Spleen (tissue), 11 donors: ENCODE results near the gene FTCDNL1. TPM values are rescaled to one million over a fixed set of nuclear protein-coding genes. Genes with fewer than 3 reads are reported as not detected.

Experiments
- DNase-seq: peaks from one replicate; pipeline ENCODE4 v3.0.0-alpha.2; 2020
- H3K27ac ChIP-seq, 8 donors: fragments of 200-600 bp; sonication (generic) in 7 of 8; 1 replicate in 4 of 8; 2 replicates in 4 of 8; pipeline versions ENCODE4 v1.5.0 to v1.8.0; 2016 to 2021; ENCODE audit warnings: inconsistent platforms in 4 of 8, mild to moderate bottlenecking in 4 of 8, moderate library complexity in 1 of 8
- H3K27me3 ChIP-seq, 7 donors: fragments of 200-600 bp; sonication (generic) in 6 of 7; replicated peaks in 1 of 7; 1 replicate in 4 of 7; 2 replicates in 3 of 7; pipeline versions ENCODE4 v1.5.0 to v1.8.0; 2016 to 2021; ENCODE audit warnings: inconsistent platforms in 3 of 7, mild to moderate bottlenecking in 1 of 7
- H3K36me3 ChIP-seq, 6 donors: fragments of 200-600 bp; sonication (generic) in 5 of 6; 1 replicate in 4 of 6; 2 replicates in 2 of 6; pipeline versions ENCODE4 v1.5.0 to v1.8.0; 2016 to 2021; ENCODE audit warnings: inconsistent platforms in 2 of 6
- H3K4me1 ChIP-seq, 6 donors: fragments of 200-600 bp; sonication (generic) in 5 of 6; 1 replicate in 3 of 6; 2 replicates in 3 of 6; pipeline versions ENCODE4 v1.5.0 to v1.8.0; 2016 to 2021; ENCODE audit warnings: inconsistent platforms in 3 of 6
- H3K4me3 ChIP-seq, 8 donors: fragments of 200-600 bp; sonication (generic) in 7 of 8; 1 replicate in 4 of 8; 2 replicates in 4 of 8; pipeline versions ENCODE4 v1.5.0 to v1.8.0; 2016 to 2021; ENCODE audit warnings: inconsistent platforms in 4 of 8, mild to moderate bottlenecking in 4 of 8, moderate library complexity in 2 of 8
- H3K9me3 ChIP-seq, 8 donors: fragments of 200-600 bp; sonication (generic) in 7 of 8; 1 replicate in 4 of 8; 2 replicates in 4 of 8; pipeline versions ENCODE4 v1.5.0 to v1.8.0; 2016 to 2021; ENCODE audit warnings: inconsistent platforms in 4 of 8
- POLR2A ChIP-seq, 3 donors: fragments of 450-650 bp; IDR thresholded peaks; one replicate each; pipeline ENCODE4 v1.5.1; 2017; ENCODE audit warnings: antibody characterized with exemption in 3 of 3, mild to moderate bottlenecking in 1 of 3
- POLR2AphosphoS5 ChIP-seq, 3 donors: sonication (generic); formaldehyde crosslinking; IDR thresholded peaks; one replicate each; pipeline ENCODE4 v1.5.1; 2017; ENCODE audit warnings: antibody characterized with exemption in 3 of 3
- WGBS, 5 donors: extraction: QIAGEN DNeasy Blood & Tissue Kit in 3 of 5; methylation state at CpG; one replicate each; pipeline versions ENCODE4 v1.1.5 to v1.1.7; 2013 to 2018; 5-methylcytosine and 5-hydroxymethylcytosine counted together
- intact Hi-C: fragments of 100-400 bp; cut with DNase I; formaldehyde crosslinking; loops from one replicate; pipeline ENCODE4 v1.15.0; 2023; ENCODE audit warnings: low total_unique reads
- polyA plus RNA-seq, 3 donors: library from polyadenylated mRNA; stranded (reverse); fragments of 200-250 nt; gene quantifications; one replicate each; pipeline ENCODE4 v1.2.1, GENCODE V29; 2013
- total RNA-seq, 7 donors: library from RNA; depleted of rRNA in 3 of 7; stranded (reverse); fragments of >200 nt in 3 of 7; fragmentation: NEBNext Ultra II Directional in 4 of 7; extraction: Animal tissue kit (Norgen Biotek cat#: 25700) in 4 of 7; gene quantifications; one replicate each; pipeline versions ENCODE4 v1.1.0 to v1.2.1, GENCODE V29; 2016 to 2021
- TF ChIP-seq, protein P1 (sequence below), 11 experiments: fragments of 200-600 bp in 7 of 11; fragments of 450-650 bp in 4 of 11; sonication (generic) in 4 of 11; IDR thresholded peaks in 8 of 11; conservative IDR thresholded peaks in 3 of 11; 1 replicate in 7 of 11; 2 replicates in 4 of 11; pipeline versions ENCODE4 v1.4.0 to v1.8.0; 2016 to 2021; ENCODE audit warnings: antibody characterized with exemption in 11 of 11, inconsistent platforms in 4 of 11, mild to moderate bottlenecking in 1 of 11
- donor health status: healthy with polysubstance abuse.
- donor health status: DM: no; HTN: no; CAD: no; lungs with moderate emphysema.
- donor health status: DM: no; HTN: no; CAD: no.
- donor health status: Bipolar disorder and iron deficiency.
- donor health status: healthy.
- donor health status: DM: no; HTN: no; CAD: no.
- donor health status: DM: yes; HTN: yes; CAD: no.

Gene FTCDNL1
- total and polyA plus RNA-seq, 10 donors = 2.1 to 10.3 (median 7.0) TPM

DNA sequence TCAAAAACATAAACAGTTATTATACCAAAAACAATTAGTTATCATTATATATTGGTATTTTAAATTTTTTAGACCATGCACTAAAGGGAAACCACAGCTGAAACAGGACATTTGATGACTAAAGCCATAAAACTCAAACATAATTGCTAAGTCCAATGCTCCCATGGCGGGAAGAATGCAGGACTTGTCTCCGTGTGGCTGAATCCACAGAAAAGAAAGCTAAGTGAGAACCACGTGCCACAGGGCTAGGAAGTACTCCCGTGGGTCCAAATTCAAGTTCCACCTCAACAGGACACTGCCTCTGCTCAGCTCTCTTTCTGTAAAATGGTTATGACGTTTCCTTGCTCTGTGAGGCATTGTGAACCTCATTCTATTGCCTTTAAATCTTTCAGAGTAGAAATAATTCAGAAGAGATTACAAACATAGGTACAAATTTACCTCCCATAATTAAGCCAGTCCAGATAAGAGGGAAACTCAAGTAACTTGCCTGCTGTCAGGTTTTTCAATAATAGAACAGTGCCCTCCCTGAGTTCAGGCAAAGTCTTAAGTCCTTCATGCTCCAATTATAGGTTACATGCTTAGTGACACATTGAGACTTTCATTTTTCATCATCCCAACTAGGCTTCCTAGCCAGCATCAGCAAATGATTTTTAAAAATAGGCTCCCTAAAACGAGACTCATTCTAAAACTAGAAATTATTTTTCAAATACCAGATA lies 36.7 kb downstream of the FTCDNL1 start:
- no peak overlapping the region for H3K4me3 ChIP-seq
- intact Hi-C loops = no loop called here
- H3K27me3 ChIP-seq = no peaks in the 10 kb centered on the region
- H3K4me1 ChIP-seq = no peaks in the 10 kb centered on the region
- H3K36me3 ChIP-seq = no peaks in the 10 kb centered on the region
- 66 to 86% (median 70%) methylated on average over 6 of the region's 6 CpGs for WGBS, 5 donors
- DNase-seq = no peak
- TF ChIP-seq, protein P1, sequence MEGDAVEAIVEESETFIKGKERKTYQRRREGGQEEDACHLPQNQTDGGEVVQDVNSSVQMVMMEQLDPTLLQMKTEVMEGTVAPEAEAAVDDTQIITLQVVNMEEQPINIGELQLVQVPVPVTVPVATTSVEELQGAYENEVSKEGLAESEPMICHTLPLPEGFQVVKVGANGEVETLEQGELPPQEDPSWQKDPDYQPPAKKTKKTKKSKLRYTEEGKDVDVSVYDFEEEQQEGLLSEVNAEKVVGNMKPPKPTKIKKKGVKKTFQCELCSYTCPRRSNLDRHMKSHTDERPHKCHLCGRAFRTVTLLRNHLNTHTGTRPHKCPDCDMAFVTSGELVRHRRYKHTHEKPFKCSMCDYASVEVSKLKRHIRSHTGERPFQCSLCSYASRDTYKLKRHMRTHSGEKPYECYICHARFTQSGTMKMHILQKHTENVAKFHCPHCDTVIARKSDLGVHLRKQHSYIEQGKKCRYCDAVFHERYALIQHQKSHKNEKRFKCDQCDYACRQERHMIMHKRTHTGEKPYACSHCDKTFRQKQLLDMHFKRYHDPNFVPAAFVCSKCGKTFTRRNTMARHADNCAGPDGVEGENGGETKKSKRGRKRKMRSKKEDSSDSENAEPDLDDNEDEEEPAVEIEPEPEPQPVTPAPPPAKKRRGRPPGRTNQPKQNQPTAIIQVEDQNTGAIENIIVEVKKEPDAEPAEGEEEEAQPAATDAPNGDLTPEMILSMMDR (IDR thresholded peaks at IDR 0.05 in 8 of 11, conservative IDR thresholded peaks at IDR 0.05 in 3 of 11) = no peak
- TF ChIP-seq POLR2AphosphoS5 (IDR thresholded peaks at IDR 0.05) (no peak), POLR2A (IDR thresholded peaks at IDR 0.05) (no peak)
- no peaks in the 10 kb centered on the region for H3K9me3 ChIP-seq
- no peak overlapping the region for H3K27ac ChIP-seq

DNA sequence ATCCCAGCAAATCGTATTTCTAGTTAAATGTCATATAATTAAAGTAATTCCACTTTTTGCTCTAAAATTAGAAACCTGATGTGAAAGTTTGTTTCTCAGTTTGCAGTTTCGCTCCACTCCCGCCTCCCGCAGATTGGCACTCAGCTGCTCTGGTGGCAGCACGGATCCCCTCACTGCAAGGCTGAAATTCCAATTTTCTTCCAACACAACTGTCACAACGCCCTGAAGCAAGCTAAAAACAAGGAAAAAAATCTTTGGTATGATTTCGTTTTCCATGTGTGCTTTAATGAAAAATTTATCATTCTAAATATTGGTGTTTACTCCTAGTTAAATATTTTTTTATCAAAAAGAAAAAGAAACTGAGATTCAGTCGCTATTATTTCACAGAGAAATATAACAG lies 38.5 kb downstream of the FTCDNL1 start:
- TF ChIP-seq, protein P1 (IDR thresholded peaks at IDR 0.05 in 8 of 11, conservative IDR thresholded peaks at IDR 0.05 in 3 of 11) = no peak
- TF ChIP-seq POLR2AphosphoS5 (IDR thresholded peaks at IDR 0.05) (no peak), POLR2A (IDR thresholded peaks at IDR 0.05) (no peak)
- no peaks in the 10 kb centered on the region for H3K36me3 ChIP-seq
- no peak overlapping the region for H3K27ac ChIP-seq
- peaks cover 0 to 6% (median 0%) of the 10 kb centered on the region in 8 donors for H3K9me3 ChIP-seq
- intact Hi-C loops = no loop called here
- no peaks in the 10 kb centered on the region for H3K4me1 ChIP-seq
- no peak for DNase-seq
- 85 to 90% (median 87%) methylated on average over 8 of the region's 8 CpGs for WGBS, 5 donors
- H3K4me3 ChIP-seq = no peak overlapping the region
- no peaks in the 10 kb centered on the region for H3K27me3 ChIP-seq

DNA sequence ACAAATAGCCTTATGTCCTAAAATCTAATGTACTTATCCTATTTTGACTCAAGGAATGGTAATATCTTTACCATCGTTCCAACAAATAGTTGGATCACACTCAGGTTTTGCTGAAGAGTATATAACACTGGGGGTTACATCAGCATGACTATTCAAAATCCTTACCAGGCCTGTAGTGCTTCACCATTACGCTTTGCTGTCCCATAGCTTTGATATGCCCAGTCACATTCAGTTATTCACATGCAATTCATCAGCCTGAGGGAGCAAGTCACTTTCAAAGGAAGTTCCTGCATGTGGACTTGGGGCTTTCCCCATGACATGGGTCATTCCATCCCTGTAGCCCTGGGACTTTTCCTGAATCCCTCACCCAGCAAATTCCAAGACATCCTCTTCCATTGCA lies 39.6 kb downstream of the FTCDNL1 start:
- no peak for DNase-seq
- no peaks in the 10 kb centered on the region for H3K36me3 ChIP-seq
- peaks cover 0 to 6% (median 0%) of the 10 kb centered on the region in 8 donors for H3K9me3 ChIP-seq
- intact Hi-C loops = no loop called here
- 88 to 93% (median 90%) methylated on average over 2 of the region's 2 CpGs for WGBS, 5 donors
- H3K4me1 ChIP-seq = no peaks in the 10 kb centered on the region
- no peak overlapping the region for H3K4me3 ChIP-seq
- no peaks in the 10 kb centered on the region for H3K27me3 ChIP-seq
- H3K27ac ChIP-seq = no peak overlapping the region
- TF ChIP-seq, protein P1 (IDR thresholded peaks at IDR 0.05 in 8 of 11, conservative IDR thresholded peaks at IDR 0.05 in 3 of 11) = no peak
- TF ChIP-seq POLR2A (IDR thresholded peaks at IDR 0.05) = no peak
- no peak for TF ChIP-seq POLR2AphosphoS5 (IDR thresholded peaks at IDR 0.05)

DNA sequence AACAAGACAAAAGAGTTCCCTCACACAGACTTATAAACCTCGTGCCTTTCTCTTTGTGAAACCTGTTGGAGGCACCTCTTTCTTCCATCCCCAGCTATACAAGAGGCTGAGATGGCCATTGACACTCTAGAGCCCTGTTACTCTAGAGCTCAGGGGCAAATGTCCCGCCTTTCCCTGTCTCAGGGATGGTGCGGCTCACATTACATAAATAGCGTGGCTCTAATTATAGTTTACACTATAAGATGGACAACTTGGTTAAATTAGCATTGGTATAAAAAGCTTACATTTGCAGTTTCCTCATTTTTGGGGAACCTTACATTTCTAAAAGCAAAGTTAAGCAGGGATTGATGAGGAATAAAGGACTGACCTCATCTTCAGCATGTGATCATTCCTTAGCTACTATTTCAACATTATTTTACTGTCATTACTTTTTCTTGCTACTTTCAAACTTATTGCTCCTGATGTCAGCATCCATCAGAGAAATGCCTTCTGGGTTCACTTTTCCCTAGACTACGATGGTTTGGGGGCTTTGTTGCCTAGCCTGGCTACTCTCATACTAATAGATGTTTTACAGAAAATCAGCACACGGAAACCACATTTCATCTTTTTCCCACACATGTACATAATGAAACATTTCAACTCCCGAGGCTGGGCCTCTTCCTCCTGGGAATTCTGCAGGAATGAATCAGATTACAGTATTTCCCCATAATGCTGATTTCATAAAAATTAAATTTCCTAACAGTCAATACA lies 40.4 kb downstream of the FTCDNL1 start:
- intact Hi-C loops = no loop called here

More for the DNA sequence above, 40.4 kb downstream of the FTCDNL1 start:
- Histone ChIP-seq H3K4me3 (no peak overlapping the region), H3K27me3 (no peaks in the 10 kb centered on the region), H3K27ac (no peak overlapping the region), H3K36me3 (no peaks in the 10 kb centered on the region), H3K9me3 (peaks cover 0 to 6% (median 0%) of the 10 kb centered on the region in 8 donors), H3K4me1 (no peaks in the 10 kb centered on the region)
- TF ChIP-seq POLR2AphosphoS5 (IDR thresholded peaks at IDR 0.05) (no peak), POLR2A (IDR thresholded peaks at IDR 0.05) (no peak)
- TF ChIP-seq, protein P1 (IDR thresholded peaks at IDR 0.05 in 8 of 11, conservative IDR thresholded peaks at IDR 0.05 in 3 of 11) = no peak
- 82 to 89% (median 85%) methylated on average over 7 of the region's 7 CpGs for WGBS, 5 donors
- DNase-seq = no peak
